ENCODE data around the gene CEBPG.

Gene CEBPG

DNA sequence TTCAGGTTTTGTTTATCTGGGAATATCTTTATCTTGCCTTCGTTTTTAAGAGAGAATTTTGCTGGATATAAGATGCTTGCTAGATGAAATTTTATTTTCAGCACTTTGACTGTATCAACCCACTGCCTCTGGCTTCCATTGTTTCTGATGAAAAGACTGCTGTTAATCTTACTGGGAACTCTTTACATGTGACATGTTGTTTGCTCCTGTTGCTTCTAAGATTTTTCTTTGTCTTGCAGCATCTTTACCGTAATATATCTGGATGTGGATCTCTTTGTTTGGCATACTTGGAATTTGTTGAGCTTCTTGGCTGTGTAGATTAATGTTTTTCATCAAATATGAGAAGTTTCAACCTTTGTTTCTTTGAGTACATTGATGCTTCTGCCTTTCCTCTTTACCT, 18.0 kb upstream of the CEBPG start:
- DNase-seq = no peak

DNA sequence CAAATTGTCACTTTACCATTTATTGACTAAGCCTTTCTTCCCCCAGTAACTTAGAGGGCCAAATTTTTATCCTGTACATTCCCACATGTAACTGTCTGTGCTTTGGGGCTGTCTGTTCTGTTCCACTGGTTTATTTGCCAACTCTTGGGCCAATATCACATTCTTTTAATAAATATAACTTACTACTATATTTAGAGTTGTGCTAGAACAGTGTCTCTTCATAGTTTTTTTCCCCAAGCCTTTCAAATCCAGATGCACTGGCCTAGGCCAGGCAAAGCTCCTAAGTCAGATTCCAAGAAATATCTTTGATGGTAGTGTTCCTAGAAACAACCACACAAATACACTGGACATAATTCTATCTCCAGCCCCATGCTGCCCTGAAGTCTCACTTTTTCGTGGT, 16.0 kb upstream of the CEBPG start:
- DNase-seq = no peak

DNA sequence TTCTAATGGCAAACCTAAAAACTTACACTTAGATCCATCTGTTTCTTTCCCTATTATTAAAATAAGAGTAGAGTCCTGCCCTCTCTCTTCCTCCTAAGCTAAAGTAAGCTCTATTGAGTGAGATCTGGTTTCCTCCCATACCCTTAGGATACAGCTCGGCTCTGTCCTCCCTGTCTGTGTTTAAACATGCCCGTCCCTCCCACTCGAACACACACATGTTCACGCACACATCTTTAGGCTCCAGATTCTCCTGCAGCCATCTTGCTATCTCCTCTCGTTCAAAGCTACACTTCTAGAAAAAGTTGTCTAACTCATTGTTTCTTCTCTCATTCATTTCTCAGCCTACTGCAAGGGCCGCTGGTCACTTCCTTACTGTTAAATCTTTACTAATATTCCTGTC, 15.1 kb upstream of the CEBPG start:
- no peak for DNase-seq

DNA sequence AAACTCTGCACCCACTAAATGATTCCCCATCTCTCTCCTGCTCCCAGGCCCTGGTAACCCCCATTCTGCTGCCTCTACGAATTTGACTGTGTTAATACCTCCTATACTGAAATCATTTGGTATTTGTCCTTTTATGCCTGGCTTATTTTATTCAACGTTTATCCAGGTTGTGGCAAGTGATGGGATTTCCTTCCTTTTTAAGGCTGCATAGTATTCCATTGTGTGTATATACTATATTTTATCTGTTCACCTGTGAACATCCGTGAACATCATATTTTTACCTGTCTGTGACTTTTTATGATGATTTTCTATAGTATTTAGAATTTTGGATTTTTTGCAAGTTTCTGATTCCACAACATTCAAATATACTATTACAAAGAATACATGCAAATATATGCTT, 13.9 kb upstream of the CEBPG start:
- DNase-seq = no peak

DNA sequence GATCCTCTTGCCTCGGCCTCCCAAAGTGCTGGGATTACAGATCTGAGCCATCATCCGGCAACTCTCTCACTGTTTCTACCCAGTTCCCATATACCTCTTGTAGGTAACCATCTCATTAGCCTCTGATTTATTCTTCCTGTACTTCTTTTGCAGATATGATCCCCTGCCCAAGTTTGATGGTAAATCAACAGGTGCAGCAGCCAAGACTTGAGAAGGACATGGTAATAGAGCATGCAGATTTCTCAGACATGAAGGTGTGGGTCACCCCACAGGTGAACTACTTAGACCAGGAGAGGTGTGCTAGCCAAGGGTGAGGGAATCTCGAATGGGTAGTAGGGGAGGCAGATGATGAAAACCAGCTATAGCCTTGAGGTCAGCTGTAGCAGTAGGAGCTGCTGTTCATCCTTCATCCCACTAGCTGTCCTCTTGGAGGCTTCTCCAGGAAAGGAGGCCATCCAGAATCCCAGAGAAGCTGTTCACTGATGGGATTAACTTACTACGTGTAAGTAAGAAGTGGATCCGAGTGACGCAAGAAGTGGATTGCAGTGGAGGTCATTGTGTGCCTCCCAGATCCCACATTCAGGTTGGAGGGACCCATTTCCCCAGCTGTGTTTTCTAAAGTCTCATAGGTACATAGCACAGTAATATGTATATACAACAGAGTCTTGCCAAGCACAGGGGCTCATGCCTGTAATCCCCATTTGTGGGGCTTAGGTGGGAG, 10.8 kb upstream of the CEBPG start:
- no peak for DNase-seq

DNA sequence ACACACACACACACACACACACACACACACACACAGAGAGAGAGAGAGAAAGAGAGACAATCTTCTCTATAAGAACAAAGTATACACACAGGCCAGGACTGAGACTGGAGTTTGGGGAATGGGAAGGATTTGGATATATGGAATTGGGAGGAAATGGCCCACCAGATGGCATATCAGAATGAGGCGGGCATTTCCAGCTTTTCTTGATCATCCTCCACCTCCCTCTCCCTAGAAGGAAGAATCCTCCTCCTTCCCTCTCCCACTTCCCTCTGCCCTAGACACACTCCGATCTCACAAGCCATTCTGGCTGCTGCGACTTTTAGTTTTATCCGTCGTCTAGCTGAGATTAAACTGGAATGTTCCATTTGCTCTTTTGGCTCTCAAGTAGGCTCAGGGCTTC, 10.0 kb upstream of the CEBPG start:
- DNase-seq = no peak

DNA sequence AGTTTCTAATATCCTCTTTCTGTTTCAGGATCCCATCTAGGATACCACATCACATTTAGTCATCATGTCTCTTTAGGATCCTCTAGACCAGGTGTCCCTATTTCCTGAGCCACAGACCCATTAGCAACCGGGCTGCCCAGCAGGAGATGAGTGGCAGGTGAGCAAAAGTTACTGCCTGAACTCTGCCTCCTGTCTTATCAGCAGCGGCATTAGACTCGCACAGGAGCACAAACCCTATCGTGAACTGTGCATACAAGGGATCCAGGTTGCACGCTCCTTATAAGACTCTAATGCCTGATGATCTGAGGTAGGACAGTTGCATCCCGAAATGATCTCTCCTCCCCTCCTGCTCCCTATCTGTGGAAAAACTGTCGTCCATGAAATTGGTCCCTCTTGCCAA, 7.8 kb upstream of the CEBPG start:
- DNase-seq = no peak

DNA sequence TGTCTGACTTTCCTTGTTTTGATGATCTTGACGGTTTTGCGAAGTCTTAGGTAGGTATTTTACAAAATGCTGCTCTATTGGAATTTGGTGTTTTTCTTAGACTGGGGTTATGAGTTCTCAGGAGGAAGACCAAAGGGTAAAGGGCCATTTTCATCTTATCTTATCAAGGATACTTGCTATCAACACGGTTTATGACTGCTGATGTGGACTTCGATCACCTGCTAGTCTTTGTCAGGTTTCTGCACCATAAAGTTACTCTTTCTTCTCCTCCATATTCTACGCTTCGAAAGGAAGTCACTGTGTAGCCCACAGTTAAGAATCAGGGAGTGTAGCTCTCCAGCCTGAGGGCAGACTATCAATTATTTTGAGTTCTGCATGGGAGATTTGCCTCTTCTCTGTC, 7.4 kb upstream of the CEBPG start:
- no peak for DNase-seq

DNA sequence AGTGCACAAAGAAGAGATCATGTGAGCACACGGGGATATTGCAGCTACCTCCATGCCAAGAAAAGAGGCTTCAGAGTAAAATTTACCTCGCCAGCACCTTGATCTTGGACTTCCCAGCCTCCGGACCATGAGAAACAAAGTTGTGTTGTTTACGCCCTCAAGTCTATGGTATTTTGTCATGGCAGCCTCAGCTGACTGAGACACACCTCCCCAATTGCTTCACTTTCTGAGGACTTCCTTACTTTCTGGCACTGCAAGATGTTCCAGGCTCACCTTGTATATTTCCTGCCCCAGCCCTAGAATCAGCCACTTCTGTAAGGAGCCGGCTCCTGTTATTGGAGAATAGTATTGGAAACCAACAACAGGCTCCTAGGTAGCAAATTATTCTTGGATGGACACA, 6.6 kb upstream of the CEBPG start:
- no peak for DNase-seq

DNA sequence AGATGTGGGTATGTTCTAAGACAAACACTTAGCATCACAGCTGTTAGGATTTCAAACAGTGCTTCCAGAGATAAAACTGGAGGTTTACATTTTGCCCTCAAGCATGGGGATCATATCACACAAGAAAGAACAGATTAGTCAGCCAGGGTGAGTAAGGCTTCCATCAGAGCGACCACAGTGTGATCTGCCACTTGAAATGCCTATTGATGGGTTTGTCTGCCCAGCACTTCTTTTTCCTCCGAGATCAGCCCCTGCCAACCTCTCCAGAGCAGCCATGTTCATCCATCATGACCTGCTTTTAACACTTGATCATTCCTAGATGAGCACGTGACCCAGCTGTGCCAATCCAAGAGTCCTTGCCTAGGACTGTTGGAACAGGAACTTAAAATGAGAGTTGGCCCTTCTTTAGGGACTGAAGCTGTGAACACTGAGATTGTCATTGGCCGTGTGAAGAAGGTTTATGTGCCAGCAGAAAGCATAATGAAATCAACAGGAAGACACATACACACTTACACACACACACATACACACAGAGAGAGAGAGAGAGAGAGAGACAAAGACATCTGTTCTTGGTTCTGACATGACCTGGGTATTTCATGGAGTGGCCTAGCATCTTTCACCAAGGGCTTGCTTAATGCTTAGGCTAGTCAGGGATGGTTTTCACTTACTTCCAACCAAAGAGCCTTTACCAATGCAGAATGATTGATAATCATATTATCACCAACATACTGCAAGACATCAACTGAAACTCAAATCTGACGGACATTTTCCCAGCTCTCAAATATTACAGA, 5.2 kb upstream of the CEBPG start:
- DNase-seq = peak; percentile 21

DNA sequence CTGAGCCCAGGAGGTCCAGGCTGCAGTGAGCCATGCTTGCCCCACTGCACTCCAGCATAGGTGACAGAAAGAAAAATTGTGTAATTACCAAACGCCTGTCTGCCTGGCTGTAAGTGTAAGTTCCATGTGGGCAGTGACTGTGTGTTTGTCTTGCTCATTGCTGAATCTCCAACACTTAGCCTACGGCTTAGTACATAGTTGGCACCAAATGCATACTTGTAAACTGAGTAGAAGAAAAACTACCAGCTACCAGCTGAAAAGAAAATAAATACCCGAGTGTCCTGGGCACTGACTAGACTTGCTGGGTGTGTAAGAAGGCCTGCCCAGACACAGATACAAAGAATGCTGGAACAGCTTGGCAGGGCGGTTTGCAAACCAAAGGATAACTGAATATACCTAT, 2.7 kb upstream of the CEBPG start:
- DNase-seq = no peak

DNA sequence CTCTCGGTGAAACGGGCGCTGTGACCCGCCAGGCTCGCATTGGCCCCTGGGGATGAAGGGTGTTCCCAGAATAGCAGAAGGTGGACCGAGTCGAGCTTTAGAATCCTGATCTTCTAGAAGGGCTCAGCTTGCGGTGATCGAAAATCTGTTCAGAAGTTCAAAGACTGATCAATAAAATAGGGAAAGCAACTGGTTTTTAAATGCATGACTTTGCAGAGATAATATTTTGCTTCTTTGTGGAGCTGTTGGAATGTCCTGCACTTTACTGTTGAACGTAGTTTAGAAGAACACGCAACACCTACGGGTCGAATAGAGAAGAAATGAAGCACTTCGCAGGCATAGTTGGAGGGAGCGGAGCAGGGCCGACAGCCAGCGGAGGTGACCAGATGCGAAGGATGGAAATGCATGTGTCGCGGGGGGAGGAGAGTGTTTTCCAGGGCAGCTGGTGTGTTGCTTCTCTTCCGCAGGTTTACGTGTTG, 766 bp downstream of the CEBPG start:
- no peak for DNase-seq

DNA sequence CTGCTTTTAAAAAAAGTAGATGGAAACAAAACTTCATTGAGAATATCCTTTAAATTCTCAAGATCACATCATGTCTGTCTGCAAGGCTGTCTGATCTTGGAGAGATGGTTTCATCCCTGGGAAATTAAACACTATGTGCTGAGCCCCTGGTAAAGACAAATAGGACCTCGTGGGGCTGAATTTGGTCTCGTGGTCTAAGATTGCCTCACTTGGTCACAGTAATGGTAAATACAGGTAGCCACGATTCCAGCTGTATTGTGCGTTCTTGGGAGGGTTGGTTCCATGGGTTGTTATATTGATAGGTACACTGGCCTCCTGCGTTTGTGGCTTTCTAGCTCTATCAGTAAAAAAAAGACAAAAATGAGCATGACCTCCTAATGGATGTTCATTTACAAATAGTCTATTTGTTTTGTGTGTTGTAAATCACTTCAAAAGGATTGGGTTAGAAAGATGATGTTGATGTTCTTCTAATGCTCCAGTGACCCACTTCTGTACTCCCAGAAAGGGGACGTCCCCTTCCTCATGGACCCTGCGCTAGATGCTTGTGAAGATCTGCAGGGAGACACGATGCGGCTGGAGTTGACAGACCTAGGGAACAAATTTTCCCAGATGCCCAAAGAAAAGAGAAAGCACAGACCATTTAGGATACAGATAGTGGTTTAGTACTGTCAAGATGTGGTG, 1.8 kb downstream of the CEBPG start:
- no peak for DNase-seq

DNA sequence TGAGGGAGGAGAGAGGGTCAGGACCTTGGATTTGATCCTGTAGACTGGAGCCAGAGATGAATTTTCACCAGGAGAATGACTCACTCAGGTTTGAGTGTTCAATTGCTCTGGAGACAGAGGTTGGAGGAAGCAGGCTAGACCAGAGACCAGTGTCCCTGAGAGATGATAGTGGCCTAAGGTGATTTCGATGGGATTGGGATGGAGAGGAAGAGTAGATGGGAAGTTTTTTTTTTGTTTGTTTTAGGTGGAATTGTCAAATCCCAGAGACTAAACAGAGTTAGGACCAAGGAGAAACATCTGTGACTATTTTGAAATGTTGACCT, 2.3 kb downstream of the CEBPG start:
- DNase-seq = no peak

DNA sequence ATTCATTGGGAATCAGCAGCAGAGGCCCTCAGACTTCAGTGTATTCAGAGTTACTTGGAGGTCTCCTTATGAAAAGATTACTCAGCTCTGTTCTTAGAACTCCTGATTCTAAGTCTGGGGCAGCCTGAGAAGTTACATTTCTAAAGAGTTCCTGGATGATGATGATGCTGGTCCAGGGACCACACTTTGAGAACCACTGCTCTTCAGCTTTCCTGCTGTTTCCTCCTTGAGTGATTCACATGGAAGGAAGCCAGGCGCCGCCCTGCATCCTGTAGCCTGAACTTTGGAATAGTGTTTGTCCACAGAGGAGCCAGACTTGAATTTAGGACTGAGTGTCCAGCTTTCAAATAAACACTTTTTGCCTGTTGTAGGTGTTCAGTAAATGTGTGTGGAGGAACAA, 2.9 kb downstream of the CEBPG start:
- DNase-seq = peak; percentile 88

DNA sequence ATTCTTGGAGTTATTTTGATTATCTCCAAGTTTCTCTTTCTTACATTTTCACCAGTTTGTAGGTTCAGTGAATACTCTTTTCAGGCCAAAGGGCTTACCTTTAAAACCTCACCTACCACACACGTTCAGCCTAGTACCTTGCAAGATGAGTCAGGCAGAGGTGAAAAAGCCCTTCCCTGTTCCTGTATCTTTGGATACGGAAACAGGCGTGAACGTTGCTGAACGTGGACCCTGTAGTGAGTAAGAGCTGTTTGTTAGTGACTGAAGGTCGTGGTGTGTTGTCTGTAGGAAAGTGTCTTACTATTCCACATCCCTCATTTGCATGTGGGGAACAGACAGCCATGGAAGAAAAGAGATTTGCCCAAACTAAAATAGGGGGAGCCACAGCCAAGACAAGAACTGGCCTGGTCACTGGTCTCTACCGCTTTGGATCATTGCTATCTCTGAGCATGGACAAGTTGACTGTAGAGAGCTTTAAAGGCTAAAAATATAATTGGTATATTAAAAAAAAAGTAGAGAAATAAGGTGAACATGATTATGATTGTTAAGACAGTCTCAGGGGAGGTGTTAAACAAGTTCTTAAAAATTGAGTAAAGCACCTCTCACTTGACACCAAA, 3.5 kb downstream of the CEBPG start:
- no peak for DNase-seq

DNA sequence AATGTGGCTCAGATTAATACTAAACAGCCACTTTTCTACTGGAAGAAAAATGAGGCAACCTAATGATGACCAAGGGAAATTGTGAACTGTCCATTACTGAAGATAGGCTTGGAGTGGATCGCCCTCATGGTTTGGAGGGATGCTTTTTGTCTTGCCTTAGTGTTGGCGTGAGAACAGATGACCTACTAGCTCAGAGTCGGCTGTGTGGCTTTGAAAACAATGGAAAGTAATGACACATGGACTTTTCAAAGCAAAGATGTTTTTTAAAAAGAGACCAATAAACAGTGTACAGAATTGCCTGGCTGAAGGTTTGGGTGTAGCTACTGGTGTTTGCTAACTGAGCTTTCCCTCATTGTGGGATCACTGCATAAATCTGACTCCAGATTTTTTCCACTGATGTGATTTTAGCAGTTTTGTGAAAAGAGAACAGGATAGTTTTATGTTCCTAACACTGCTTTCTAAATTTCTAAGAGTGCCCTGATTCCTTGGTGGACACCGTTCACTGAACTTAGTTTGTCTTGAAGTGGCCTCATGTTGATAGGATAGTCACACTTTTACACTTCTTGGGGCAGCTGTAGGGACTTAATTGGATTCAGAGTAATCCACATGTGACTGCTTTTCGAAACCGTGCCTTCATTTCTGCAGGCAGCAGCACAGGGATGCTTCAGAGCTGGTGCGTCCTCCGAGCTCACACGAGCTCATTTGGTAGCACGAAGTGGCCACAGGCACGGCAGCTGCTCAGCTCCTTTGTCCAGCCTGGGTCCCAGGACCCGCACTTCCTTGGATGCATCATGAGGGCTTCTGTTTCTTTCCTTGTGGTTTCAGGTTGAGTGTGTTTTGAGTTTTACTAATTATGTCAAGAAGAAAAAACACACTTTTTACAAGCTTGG, 4.3 kb downstream of the CEBPG start:
- DNase-seq = no peak

DNA sequence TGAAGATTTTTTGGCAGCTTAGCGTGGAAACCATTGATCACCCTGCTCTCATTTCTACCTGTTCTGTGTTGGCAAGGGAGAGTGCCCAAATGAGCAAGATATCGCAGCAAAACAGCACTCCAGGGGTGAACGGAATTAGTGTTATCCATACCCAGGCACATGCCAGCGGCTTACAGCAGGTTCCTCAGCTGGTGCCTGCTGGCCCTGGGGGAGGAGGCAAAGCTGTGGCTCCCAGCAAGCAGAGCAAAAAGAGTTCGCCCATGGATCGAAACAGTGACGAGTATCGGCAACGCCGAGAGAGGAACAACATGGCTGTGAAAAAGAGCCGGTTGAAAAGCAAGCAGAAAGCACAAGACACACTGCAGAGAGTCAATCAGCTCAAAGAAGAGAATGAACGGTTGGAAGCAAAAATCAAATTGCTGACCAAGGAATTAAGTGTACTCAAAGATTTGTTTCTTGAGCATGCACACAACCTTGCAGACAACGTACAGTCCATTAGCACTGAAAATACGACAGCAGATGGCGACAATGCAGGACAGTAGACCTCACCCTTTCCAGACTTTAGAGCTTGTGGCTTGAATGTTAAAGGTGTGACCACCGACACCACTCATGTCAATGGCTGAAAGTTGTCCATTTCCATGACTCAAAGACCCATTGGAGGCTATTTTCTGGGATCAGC, 5.8 kb downstream of the CEBPG start:
- DNase-seq = no peak

DNA sequence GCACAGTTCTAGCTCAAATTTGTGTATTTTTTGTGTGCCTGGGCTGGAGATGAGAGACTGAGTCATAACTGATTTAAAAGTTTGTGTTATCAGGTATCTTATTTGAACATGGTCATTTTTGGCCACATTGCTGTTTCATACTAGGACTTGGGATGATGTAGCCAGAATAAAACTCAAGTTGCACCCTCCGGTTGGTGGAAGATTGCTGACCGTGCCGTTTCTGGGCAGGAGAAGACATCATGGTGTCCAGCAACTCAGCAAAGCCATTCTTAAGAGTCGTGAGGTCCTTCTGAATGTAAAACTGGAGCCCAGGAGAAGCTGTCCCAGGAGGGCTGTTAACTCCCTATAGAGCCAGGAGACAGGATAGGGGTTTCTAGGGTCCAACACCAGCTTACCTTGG, 7.6 kb downstream of the CEBPG start:
- DNase-seq = no peak

DNA sequence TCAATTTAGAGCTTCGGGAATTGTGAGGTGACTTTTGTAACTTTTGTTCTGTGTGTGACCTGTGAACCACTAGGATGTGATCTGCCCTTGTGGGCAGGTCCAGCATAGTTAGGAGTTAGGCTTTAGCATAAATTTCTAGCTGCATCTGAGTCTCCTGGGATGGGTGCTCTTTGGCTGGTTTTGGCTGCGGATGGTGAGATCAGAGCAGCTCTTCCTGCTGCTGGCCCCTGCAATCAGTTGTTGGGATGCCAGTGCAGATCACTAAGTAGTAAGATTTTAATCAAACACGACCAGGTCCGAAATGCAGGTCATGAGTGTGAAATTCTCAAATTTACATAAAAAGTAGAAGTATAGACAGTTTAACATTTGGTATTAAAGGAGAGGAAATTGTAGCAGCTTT, 8.5 kb downstream of the CEBPG start:
- DNase-seq = no peak

DNA sequence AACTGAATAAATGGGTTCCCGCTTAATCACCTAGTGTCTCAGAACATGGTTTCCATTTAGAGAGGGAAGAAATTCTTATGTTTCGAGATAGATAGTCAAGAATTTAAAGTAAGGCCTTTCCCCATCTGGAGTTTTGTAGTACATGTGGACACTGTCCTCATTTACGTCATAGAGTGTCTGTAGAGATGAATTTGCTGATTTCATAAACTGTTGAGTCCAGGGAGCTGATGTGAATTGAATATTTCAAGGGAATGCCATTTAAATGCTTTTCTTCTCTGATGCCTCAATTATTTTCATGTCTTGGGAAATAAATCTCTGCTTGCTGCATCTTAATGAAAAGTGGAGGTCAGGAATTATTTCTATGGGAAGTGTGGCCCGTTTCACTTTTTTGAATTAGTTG, 9.5 kb downstream of the CEBPG start:
- no peak for DNase-seq

DNA sequence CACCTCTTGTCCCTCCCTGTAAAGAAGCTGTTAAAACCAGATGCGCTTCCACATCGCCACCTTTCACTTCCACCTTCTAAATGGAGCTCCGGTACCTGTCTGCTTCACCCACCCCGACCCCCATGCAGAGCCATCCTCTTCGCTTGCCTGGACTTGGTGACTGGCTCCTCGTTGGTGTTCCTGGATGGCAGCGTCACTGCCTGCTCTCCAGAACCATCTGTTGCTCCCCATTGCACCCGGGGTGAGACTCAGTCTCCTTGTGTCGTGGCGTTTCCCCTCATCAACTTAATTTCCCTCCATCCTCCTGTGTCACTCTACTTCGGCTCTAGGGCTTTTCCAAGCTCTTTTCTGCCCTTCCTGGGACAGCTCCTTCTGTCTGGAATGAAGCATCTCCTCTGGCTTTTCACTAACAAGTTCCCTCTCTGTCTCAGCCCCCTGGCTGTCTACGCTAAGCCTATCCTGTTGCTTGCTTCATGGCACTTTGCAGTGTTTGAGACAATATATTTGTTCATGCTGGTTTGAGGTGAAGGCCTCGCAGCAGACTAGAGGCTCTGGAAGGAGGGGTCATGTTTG, 10.3 kb downstream of the CEBPG start:
- DNase-seq = no peak

Measured in fibroblast of skin of right quadriceps (primary cell).